ENCODE results near the gene POLR1B. TPM values are rescaled to one million over a fixed set of nuclear protein-coding genes. Genes with fewer than 3 reads are reported as not detected.

POLR1B gene
- total RNA-seq, 1 experiment from 2014 or later: 83.6 TPM

DNA sequence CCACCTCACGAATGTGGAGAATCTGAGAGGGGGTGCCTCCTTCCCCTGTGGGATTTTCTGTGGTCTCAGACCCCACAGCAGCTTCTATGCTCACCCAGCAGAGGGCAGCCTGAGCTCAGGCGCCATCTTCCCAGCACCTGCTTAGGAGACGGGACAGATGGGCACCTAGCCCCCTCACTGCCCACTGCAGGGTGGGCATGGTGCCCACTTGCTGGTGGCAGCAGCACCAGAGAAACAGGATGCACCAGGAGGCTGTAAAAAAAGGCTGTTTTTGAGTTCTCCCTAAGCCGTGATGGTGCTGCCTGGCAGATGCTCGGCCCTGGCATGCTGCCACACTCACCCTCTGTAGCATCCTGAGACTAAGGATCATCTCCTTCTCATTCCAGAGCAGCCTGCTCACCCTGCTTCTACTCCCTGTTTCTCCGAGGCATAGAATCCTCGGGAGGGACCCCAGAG, 84.4 kb downstream of the POLR1B start:
- no peak overlapping the region for H3K9ac ChIP-seq (ENCODE audit: extremely low read depth, insufficient read length, low read length)
- no peak overlapping the region for H4K91ac ChIP-seq (ENCODE audit: insufficient read length, low read depth, low read length)
- no peak overlapping the region for H3K18ac ChIP-seq (ENCODE audit: insufficient read length, low read depth, low read length)
- no peak overlapping the region for H3K4ac ChIP-seq (ENCODE audit: low read depth, low read length)
- H2AFZ ChIP-seq (ENCODE audit: low read length): no peak overlapping the region
- no CpG with 5 or more reads among the region's 7 CpGs for WGBS (ENCODE audit: extremely low coverage, insufficient read length, low lambda C conversion rate)
- no peaks in the 10 kb centered on the region for H3K27me3 Mint-ChIP-seq (ENCODE audit: low read depth)
- H4K20me1 ChIP-seq (ENCODE audit: control insufficient read depth, insufficient read depth, insufficient read length): no peaks in the 10 kb centered on the region
- H3K79me1 ChIP-seq (ENCODE audit: insufficient read depth, low read depth, low read length, poor library complexity, severe bottlenecking): no peaks in the 10 kb centered on the region
- no peak overlapping the region for H2BK15ac ChIP-seq (ENCODE audit: low read depth, low read length)
- TF ChIP-seq, protein P1, sequence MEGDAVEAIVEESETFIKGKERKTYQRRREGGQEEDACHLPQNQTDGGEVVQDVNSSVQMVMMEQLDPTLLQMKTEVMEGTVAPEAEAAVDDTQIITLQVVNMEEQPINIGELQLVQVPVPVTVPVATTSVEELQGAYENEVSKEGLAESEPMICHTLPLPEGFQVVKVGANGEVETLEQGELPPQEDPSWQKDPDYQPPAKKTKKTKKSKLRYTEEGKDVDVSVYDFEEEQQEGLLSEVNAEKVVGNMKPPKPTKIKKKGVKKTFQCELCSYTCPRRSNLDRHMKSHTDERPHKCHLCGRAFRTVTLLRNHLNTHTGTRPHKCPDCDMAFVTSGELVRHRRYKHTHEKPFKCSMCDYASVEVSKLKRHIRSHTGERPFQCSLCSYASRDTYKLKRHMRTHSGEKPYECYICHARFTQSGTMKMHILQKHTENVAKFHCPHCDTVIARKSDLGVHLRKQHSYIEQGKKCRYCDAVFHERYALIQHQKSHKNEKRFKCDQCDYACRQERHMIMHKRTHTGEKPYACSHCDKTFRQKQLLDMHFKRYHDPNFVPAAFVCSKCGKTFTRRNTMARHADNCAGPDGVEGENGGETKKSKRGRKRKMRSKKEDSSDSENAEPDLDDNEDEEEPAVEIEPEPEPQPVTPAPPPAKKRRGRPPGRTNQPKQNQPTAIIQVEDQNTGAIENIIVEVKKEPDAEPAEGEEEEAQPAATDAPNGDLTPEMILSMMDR (conservative IDR thresholded peaks at IDR 0.05): peak; percentile 86
- no peak overlapping the region for H3K23ac ChIP-seq (ENCODE audit: insufficient read length, low read depth, low read length)
- H2BK20ac ChIP-seq (ENCODE audit: low read depth, low read length, poor library complexity, severe bottlenecking): no peak overlapping the region
- no peak overlapping the region for H3K27ac Mint-ChIP-seq
- no peak overlapping the region for H2BK5ac ChIP-seq (ENCODE audit: insufficient read length, low read length)
- no peak overlapping the region for H3K14ac ChIP-seq (ENCODE audit: insufficient read depth, low read length)
- H3K27me3 ChIP-seq (ENCODE audit: insufficient read depth, low read length): no peaks in the 10 kb centered on the region
- DNase-seq: peak; percentile 62
- no peak overlapping the region for H2BK120ac ChIP-seq (ENCODE audit: low read depth, low read length, poor library complexity, severe bottlenecking)
- H3K9me3 Mint-ChIP-seq: no peaks in the 10 kb centered on the region
- no peak overlapping the region for H2AK5ac ChIP-seq (ENCODE audit: insufficient read length, low read length)
- H3K9me3 ChIP-seq (ENCODE audit: control insufficient read depth, low read depth, low read length): no peaks in the 10 kb centered on the region
- peaks cover 5% of the 10 kb centered on the region for H3K4me1 ChIP-seq (ENCODE audit: insufficient read depth, low read length)
- H3K27ac ChIP-seq (ENCODE audit: insufficient read length, low read depth, low read length): no peak overlapping the region
- no peak overlapping the region for H3K4me3 Mint-ChIP-seq
- H3K23me2 ChIP-seq (ENCODE audit: insufficient read length, low read depth, low read length, poor library complexity, severe bottlenecking): no peaks in the 10 kb centered on the region
- H3K36me3 Mint-ChIP-seq (ENCODE audit: insufficient read depth in 1 of 3, low read depth in 3 of 3): no peaks in the 10 kb centered on the region; a peak in 1 of 7 replicates
- no peak overlapping the region for H3T11ph ChIP-seq (ENCODE audit: low read length)
- peaks cover 29 to 33% of the 10 kb centered on the region in 2 experiments for H3K4me1 Mint-ChIP-seq
- no peaks in the 10 kb centered on the region for H3K79me2 ChIP-seq (ENCODE audit: insufficient read depth, low read length)
- H2BK12ac ChIP-seq (ENCODE audit: insufficient read length, low read depth, low read length): no peak overlapping the region
- H4K5ac ChIP-seq (ENCODE audit: insufficient read length, low read depth, low read length): no peak overlapping the region
- H4K8ac ChIP-seq (replicated peaks; ENCODE audit: insufficient read length, low read depth, low read length): no peak overlapping the region
- no peak overlapping the region for H3K56ac ChIP-seq (ENCODE audit: insufficient read length, low read depth, low read length)
- H3K4me2 ChIP-seq (ENCODE audit: insufficient read depth, insufficient read length, low read length): no peak overlapping the region

Other genes starting within 250 kb of the POLR1B start
- gene RGPD8, start 108.8 kb upstream of the POLR1B start, total RNA-seq (2021): 6.6 and 8.1 TPM in 2 replicates
- 57.8 and 58.9 TPM in 2 replicates for gene TTL, start 60.3 kb upstream of the POLR1B start, total RNA-seq (2021)
- gene CHCHD5, start 42.1 kb downstream of the POLR1B start, total RNA-seq (2021): 30.6 and 32.3 TPM in 2 replicates
- gene SLC20A1, start 103.5 kb downstream of the POLR1B start, total RNA-seq (2021): 120 and 123 TPM in 2 replicates
- not detected in 2 replicates for gene NT5DC4, start 178.6 kb downstream of the POLR1B start, total RNA-seq (2021)
- 18.8 and 23.3 TPM in 2 replicates for gene CKAP2L, start 222.1 kb downstream of the POLR1B start, total RNA-seq (2021)
- 0.35 and 0.39 TPM in 2 replicates for gene IL1A, start 242.0 kb downstream of the POLR1B start, total RNA-seq (2021)

Data from H9 (cell line).